Tibial nerve (tissue), 4 donors: ENCODE results near the gene THSD4. TPM values are rescaled to one million over a fixed set of nuclear protein-coding genes. Genes with fewer than 3 reads are reported as not detected.

Source experiments
- DNase-seq, 2 donors: peaks; one replicate each; pipeline ENCODE4 v3.0.0-alpha.2; 2019; ENCODE audit warnings: low spot score in 2 of 2
- H3K27ac ChIP-seq, 4 donors: fragments of 200-600 bp; sonication (generic) in 3 of 4; one replicate each; pipeline ENCODE4 v1.5.1; 2017 to 2019; ENCODE audit warnings: mild to moderate bottlenecking in 1 of 4
- H3K27me3 ChIP-seq, 2 donors: fragments of 200-600 bp; sonication (generic) in 1 of 2; one replicate each; pipeline versions ENCODE4 v1.5.1 to v1.6.0; 2017 to 2019
- H3K36me3 ChIP-seq, 3 donors: fragments of 200-600 bp; sonication (generic); one replicate each; pipeline ENCODE4 v1.5.1; 2018 to 2019
- H3K4me1 ChIP-seq, 4 donors: fragments of 200-600 bp; sonication (generic) in 3 of 4; one replicate each; pipeline ENCODE4 v1.5.1; 2017 to 2019
- H3K4me3 ChIP-seq, 4 donors: fragments of 200-600 bp; sonication (generic) in 3 of 4; one replicate each; pipeline ENCODE4 v1.5.1; 2017 to 2019; ENCODE audit warnings: mild to moderate bottlenecking in 1 of 4, moderate library complexity in 1 of 4
- H3K9me3 ChIP-seq, 4 donors: fragments of 200-600 bp; sonication (generic) in 3 of 4; one replicate each; pipeline ENCODE4 v1.5.1; 2017 to 2019
- CTCF ChIP-seq, 5 experiments: fragments of 200-600 bp in 3 of 5; fragments of 450-650 bp in 2 of 5; sonication (generic) in 3 of 5; IDR thresholded peaks; one replicate each; pipeline ENCODE4 v1.5.1; 2016 to 2019; ENCODE audit warnings: antibody characterized with exemption in 5 of 5, mild to moderate bottlenecking in 3 of 5, moderate library complexity in 2 of 5
- EP300 ChIP-seq, 2 donors: sonication (generic); formaldehyde crosslinking; IDR thresholded peaks; one replicate each; pipeline ENCODE4 v1.6.1; 2017; ENCODE audit warnings: antibody characterized with exemption in 2 of 2, mild to moderate bottlenecking in 1 of 2
- POLR2A ChIP-seq, 2 donors: fragments of 450-650 bp; IDR thresholded peaks; one replicate each; pipeline ENCODE4 v1.6.1; 2017; ENCODE audit warnings: antibody characterized with exemption in 2 of 2, mild to moderate bottlenecking in 2 of 2, moderate library complexity in 2 of 2
- WGBS, 2 donors: methylation state at CpG; one replicate each; pipeline ENCODE4 v1.1.5; 2018; 5-methylcytosine and 5-hydroxymethylcytosine counted together
- total RNA-seq, 4 donors: library from RNA; depleted of rRNA; stranded (reverse); fragments of >200 nt; gene quantifications; one replicate each; pipeline ENCODE4 v1.1.0, GENCODE V29; 2016

Gene THSD4
- total RNA-seq, 4 donors from 2014 or later = 9.6 to 25.1 (median 21.2) TPM

GRCh38 chr15:71627188-71627587, 511.9 kb downstream of the THSD4 start:
- H3K27ac ChIP-seq = no peak overlapping the region
- 93% methylated on average over 2 of the region's 2 CpGs for WGBS, 2 donors

GRCh38 chr15:71627604-71628003, 512.3 kb downstream of the THSD4 start:
- no peaks in the 10 kb centered on the region for H3K36me3 ChIP-seq
- DNase-seq = no peak
- no peak overlapping the region for H3K27ac ChIP-seq
- peaks cover 0 to 6% (median 0%) of the 10 kb centered on the region in 4 donors for H3K4me1 ChIP-seq
- WGBS, 2 donors = 83 to 85% methylated on average over 3 of the region's 3 CpGs
- no peaks in the 10 kb centered on the region for H3K27me3 ChIP-seq
- H3K4me3 ChIP-seq = no peak overlapping the region
- no peak for TF ChIP-seq POLR2A (IDR thresholded peaks at IDR 0.05)
- TF ChIP-seq CTCF (IDR thresholded peaks at IDR 0.05) = no peak
- no peak for TF ChIP-seq EP300 (IDR thresholded peaks at IDR 0.05)
- H3K9me3 ChIP-seq = no peaks in the 10 kb centered on the region

More at GRCh38 chr15:71627188-71627587, 511.9 kb downstream of the THSD4 start:
- H3K4me3 ChIP-seq = no peak overlapping the region
- no peak for DNase-seq
- H3K27me3 ChIP-seq = no peaks in the 10 kb centered on the region
- no peaks in the 10 kb centered on the region for H3K9me3 ChIP-seq
- H3K36me3 ChIP-seq = no peaks in the 10 kb centered on the region
- TF ChIP-seq POLR2A (IDR thresholded peaks at IDR 0.05) (no peak), CTCF (IDR thresholded peaks at IDR 0.05) (no peak), EP300 (IDR thresholded peaks at IDR 0.05) (no peak)
- H3K4me1 ChIP-seq = peaks cover 0 to 6% (median 0%) of the 10 kb centered on the region in 4 donors

GRCh38 chr15:71628988-71629770, 513.9 kb downstream of the THSD4 start:
- H3K27me3 ChIP-seq = no peaks in the 10 kb centered on the region
- 84 to 90% methylated on average over 10 of the region's 11 CpGs for WGBS, 2 donors
- H3K36me3 ChIP-seq = no peaks in the 10 kb centered on the region
- DNase-seq = no peak
- H3K4me1 ChIP-seq = peaks cover 0 to 6% (median 0%) of the 10 kb centered on the region in 4 donors
- H3K27ac ChIP-seq = peak overlapping the region in 2 of 4 donors; percentile 39 to 52
- TF ChIP-seq POLR2A (IDR thresholded peaks at IDR 0.05) (no peak), CTCF (IDR thresholded peaks at IDR 0.05) (no peak), EP300 (IDR thresholded peaks at IDR 0.05) (no peak)
- no peak overlapping the region for H3K4me3 ChIP-seq
- H3K9me3 ChIP-seq = no peaks in the 10 kb centered on the region

GRCh38 chr15:71629781-71630474, 514.7 kb downstream of the THSD4 start:
- 44 to 46% methylated on average over 9 of the region's 9 CpGs for WGBS, 2 donors
- no peak overlapping the region for H3K4me3 ChIP-seq
- H3K27ac ChIP-seq = peak overlapping the region in 2 of 4 donors; percentile 39 to 52
- DNase-seq = no peak
- no peaks in the 10 kb centered on the region for H3K36me3 ChIP-seq
- H3K27me3 ChIP-seq = no peaks in the 10 kb centered on the region
- no peak for TF ChIP-seq POLR2A (IDR thresholded peaks at IDR 0.05)
- TF ChIP-seq CTCF (IDR thresholded peaks at IDR 0.05) = no peak
- TF ChIP-seq EP300 (IDR thresholded peaks at IDR 0.05) = no peak
- H3K9me3 ChIP-seq = no peaks in the 10 kb centered on the region
- peaks cover 0 to 6% (median 0%) of the 10 kb centered on the region in 4 donors for H3K4me1 ChIP-seq

- H3K4me3 ChIP-seq = no peak overlapping the region
- DNase-seq = no peak
- no peak for TF ChIP-seq CTCF (IDR thresholded peaks at IDR 0.05)
- no peak for TF ChIP-seq POLR2A (IDR thresholded peaks at IDR 0.05)
- no peak for TF ChIP-seq EP300 (IDR thresholded peaks at IDR 0.05)
- no peaks in the 10 kb centered on the region for H3K36me3 ChIP-seq
- no peaks in the 10 kb centered on the region for H3K27me3 ChIP-seq
- H3K9me3 ChIP-seq = no peaks in the 10 kb centered on the region
- peaks cover 0 to 6% (median 0%) of the 10 kb centered on the region in 4 donors for H3K4me1 ChIP-seq
- 73% methylated on average over 2 of the region's 2 CpGs for WGBS, 2 donors
- peak overlapping the region in 1 of 4 donors; percentile 39 for H3K27ac ChIP-seq
Observed at GRCh38 chr15:71630475-71630809, 515.2 kb downstream of the THSD4 start.
